NCI-H2196 treated with DMSO at 0.1 percent for 48 hours (cell line): ENCODE measurements around the gene CCNY.

ENCODE experiments used
- DNase-seq: peaks from one replicate; lab custom pipeline; 2025; ENCODE audit not compliant: unreplicated experiment; lab: John Stamatoyannopoulos, UW

Gene CCNY

DNA sequence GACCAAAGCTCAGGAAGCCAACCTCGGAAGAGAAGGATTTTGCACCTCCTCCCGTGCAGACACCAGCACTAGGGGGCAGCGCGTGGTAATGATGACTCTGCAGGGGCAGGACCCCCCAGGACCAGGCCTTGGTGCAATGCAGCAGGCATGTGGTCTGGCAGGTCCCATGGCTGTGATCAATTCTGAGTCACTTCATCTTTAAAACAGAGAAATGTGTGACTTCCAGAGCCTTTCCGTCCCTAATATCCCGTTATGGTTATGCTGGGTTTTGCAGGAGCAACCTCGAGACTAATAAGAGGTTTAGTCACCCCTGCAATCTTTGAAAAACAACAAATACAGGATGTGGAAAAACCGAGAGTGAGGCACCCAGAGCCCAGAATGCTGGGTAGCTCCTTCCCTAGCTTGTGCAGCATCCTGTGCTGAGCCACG, 238.6 kb downstream of the CCNY start:
- no peak for DNase-seq

DNA sequence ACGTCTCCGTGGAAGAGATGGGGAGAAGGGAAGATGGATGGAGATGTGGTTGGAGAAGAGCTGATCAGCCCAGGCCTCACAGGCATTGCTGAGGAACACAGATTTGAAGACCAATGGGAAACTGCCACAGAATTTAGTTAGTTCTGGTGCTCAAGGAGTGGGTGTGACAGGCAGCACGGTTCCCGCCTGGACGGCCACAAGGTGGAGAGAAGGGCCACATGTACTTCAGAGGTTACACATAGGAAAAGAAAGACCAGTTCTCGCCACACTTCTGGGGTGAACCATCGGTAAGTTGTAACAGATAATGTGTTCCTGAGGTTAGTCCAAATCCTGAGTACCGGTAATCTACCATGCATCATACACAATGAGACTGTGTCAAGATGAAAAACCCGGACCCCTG, 239.3 kb downstream of the CCNY start:
- no peak for DNase-seq

DNA sequence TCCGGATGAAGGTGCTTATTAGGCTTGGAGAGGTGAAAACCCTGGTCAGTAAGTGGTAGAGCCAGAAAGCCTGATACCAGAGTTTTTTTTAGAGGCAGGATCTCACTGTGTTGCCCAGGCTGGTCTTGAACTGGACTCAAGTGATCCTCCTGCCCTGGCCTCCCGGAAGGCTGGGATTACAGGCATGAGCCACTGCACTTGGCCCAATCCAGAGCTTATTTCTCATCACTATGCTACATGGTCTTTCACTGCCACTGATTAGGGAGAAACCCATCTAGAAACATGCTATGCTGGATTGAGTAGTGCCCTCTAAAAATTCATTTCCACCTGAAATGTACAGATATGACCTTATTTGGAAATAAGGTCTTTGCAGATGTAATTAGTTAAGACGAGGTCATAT, 240.4 kb downstream of the CCNY start:
- DNase-seq = no peak

DNA sequence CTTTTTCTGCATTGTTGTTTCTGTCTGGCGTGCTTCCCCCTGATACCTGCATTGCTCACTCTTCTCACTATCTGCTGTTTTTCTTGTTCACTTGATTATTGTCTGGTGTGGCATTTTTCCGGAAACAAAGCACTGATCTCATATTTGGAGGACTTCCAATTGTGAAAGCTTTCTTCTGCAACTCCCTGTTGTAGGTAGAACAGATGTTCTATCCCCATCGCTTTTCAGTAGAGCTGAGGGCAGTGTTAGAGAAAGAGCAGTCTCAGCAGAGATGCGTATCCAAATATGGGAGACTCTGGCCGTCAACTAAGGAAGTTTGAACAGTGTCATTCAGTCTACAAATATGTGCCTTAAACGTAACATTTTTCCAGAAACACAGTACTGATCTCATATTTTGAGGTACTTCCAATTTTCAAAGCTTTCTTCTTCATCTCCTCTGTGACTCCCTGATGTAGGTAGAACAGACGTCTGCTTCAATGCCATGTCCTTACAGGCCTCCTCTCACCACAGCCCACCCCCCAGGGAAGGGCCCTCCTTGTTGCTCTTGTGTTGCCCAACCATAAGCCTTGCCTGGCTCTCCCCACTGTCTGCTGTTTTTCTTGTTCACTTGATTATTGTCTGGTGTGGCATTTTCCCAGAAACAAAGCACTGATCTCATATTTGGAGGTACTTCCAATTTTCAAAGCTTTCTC, 241.8 kb downstream of the CCNY start:
- no peak for DNase-seq

DNA sequence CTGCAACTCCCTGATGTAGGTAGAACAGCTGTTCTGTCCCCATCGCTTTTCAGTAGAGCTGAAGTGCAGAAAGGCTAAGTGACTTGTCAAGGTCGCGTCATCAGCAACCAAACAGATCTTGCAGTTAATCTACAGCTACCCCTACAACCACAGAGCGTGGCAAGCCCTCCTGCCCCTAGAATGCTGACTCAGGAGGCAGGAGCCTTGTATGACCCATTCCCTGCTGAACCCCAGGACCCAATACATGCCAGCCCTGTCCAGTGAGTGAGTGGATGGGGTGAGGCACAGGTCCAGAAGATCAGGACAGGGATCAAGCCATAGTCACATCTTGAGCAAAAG, 242.3 kb downstream of the CCNY start:
- DNase-seq = no peak

DNA sequence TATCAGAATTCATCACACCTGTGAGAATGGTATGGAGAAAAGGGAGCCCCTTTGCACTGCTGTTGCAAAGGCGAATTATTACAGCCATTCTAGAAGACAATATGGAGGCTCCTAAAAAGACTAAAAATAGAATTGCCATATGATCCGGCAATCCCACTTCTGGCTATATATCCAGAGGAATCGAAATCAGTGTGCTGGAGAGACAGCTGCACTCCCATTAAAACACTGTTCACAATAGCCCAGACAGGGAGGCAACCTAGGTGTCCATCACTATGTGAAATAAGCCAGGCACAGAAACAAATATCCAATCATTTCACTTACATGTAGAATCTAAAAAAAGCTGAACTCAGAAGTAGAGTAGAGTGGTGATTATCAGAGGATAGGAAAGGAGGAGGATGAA, 242.8 kb downstream of the CCNY start:
- no peak for DNase-seq

DNA sequence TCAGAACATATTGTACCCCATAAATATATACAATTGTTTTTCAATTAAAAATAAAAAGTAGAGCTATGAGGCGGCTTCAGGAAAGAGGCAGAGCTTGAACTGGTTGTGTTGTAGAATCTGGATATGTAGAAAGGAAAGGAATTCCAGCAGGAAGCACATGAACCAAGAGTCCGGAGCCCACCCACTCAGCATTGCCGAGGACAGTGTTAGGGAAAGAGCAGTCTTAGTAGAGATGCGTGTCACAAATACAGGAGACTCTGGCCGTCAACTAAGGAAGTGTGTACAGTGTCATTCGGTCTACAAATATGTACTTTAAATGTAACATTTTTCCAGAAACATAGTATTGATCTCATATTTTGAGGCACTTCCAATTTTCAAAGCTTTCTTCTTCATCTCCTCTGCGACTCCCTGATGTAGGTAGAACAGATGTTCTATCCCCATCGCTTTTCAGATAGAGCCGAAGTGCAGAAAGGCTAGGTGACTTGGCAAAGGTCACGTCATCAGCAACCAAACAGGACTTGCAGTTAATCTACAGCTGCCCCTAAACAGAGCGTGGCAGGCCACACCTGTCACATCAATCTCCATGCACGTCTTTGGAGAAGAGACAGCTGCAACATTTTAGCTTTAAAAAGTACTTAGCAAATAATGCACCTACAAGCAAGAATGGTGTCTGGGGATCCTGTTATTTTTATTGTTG, 243.6 kb downstream of the CCNY start:
- no peak for DNase-seq

DNA sequence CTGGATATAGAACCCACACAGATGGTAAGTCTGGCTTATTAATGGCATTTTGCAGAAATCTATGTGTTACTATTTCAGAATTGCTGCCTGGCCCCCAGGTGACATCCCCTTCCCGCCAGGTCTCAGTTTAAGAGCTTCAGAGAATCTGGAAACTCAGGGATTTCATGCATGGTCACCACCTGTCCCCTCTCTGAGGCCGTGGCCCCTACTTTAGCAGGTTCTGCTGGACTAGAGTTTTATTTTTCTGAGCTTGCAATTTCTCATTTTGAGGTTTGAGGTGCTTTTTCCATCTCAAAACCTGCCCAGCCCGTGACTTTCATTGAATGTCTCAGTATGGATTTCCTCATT, 244.1 kb downstream of the CCNY start:
- no peak for DNase-seq

DNA sequence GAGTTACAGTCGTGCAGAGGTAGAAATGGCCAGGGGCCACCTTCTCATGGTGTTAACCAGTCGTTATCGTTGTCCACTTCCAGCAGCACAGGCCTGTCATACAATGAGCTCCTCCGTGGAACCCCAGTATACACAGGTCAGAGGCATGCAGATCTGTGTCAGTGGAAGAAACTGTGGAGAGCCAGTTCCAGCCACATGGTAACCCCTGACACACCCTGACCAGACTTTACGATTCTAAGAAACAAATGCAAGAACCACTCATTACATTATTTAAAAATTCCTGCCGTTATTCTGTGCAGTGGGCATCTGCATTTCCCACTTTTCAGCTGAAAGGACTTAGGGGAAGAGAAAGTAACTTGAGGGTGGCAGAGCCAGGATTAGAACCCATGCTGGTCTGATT, 245.3 kb downstream of the CCNY start:
- DNase-seq = no peak

DNA sequence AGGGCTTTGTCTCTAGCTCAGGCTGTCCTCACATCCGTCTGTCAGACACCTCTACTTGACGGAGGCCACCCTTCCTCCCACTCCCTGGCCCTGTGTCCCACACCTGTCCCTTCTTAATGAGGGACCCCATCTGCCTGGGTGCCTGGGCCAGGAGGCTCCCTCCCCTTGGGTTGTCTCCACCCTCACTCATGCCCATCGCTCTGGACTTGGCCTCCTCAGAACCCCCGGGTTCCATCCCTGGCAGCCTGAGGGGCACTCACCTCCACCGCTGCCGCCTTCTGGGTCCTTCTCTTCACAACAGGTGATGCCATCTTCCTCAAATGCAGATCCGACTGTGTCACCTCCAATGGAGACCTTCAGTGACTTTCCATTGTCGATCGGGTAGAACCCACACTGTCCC, 248.6 kb downstream of the CCNY start:
- no peak for DNase-seq

DNA sequence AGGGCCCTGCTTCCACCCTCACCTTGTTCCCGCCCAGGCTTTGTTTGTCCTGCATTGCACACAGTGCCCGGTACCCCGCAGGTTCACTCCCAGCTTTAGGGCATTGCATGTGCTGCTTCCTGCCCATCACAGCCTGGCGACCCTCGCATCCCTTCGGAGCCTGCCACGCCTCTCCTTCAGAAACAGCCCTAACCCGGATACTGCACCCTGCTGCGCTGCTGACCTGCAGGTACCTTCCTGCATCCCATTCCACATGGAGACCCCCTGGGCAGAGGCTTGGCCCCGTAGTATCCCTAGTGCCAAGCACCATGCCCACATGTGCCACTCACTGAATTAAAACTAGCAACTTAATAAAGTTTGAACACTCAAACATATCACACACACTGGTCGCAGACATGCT, 249.0 kb downstream of the CCNY start:
- no peak for DNase-seq

DNA sequence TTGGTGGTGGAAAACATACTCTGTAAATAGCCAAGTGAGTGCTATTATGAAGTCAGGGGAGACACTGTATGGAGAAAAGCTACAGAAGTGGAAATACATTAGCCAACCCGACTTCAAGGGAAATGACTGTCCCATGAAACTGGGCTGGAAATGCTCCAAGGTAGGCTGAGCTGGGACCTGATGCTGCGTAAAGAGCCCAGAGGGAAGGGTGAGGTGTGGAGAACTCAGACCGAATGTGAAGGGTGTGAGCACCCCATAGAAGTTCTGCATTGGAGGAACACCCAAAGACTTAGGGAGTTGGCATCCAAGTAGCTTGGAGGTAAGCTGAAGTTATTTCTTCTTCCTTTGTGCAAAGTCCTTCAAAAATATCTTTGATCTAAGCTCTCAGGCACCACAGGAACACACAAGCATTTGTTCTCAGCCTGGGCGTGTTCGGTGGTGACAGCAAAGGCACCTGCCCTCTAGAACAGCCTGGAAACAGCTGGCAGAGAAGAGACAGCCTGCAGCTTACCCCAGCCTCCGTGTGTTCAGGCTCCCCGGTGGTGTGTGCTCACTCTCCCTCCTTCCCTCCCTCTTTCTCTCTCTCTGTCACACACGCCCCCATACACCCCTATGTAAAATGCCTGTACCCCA, 249.7 kb downstream of the CCNY start:
- DNase-seq = no peak

DNA sequence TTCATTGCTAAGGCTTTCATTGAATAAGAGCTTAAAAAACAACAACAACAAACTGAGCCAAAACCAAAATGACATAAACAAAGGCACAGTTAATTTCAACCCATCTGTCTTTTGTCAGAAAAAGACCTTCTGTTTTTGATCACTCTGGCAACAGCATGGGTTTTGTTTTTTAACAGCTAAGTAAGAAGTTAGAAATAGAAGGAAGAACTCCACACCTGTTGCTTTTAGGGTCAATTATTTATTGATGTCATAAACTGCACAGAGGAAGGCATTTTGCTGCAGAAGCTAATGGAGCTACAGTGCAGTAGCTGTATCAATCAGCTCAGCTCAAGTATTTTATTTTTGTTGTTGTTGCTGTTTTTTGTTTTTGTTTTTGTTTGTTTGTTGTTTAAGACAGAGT, 252.5 kb downstream of the CCNY start:
- DNase-seq = no peak

DNA sequence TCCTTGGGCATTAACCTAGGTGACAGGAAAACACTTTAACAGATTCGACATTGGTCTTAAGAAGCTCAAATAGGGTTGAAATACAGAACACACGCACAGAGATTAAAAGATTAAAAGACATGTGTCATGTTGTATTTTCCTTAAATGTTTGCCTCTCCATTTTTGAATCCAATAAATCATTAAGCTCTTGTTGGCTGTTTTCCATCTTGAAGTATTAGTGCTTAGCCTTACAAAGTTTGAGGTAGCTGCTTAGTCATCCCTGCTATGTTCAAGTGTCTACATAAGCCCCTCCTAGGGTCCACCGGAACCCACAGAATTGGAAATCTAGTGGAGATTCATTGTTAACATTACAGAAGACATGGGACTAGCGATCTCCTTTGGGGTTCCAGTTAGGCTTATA, 256.1 kb downstream of the CCNY start:
- DNase-seq = no peak

DNA sequence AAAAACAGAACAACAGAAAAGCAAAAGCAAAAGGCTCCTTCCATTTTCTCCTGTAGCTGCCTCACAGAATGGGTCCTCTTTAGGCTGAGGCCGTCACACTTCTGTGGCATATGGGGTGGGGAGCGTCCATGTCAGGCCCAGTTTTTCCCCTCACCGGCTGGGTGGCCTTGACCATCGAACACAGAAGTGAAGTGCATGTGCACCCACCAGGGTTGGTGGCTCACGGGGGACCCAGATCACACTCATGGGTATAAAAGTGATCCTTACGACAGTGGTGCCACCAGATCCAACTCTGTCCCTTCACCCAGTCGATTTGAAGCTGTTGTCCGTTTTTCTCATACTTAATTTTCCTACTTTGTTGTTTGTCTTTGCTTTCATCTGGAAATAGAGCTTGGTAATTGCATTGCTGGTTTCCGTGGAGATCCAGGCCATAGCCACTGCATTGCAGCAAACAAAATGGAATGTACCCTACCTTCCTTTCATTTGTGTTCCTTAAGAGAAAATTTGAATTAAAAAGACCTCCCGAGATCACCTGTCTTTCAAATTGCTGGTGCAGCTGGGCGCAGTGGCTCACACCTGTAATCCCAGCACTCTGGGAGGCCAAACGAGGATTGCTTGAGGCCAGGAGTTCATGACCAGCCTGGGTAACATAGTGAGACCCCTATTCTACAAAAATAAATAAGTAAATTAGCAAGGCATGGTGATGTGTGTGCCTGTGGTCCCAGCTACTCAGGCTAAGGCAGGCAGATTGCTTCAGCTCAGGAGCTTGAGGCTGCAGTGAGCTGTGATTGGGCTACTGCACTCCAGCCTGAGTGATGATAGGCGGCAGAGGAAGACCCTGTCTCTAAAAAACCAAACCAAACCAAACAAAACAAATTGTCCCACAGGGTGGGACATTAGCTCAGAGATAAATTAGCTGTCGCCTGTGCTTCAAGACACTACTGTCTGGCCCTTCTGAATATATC, 258.1 kb downstream of the CCNY start:
- DNase-seq = no peak

DNA sequence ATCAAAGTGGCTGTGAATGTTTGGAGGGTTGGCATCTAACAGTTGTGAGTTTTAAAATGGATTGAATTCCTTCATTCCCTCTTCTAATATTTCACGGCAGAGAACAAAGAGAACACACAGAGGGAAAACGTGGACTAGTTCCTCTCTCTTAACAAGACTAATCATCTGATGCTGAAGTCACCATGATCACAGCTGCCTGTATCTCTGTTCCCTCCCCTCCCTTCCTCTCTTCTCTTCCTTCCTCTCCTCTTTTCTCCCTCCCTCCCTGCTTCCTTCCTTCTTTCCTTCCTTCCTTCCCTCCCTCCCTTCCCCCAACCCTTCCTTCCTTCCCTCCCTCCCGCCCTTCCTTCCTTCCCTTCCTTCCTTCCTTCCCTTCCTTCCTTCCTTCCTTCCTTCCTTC, 258.8 kb downstream of the CCNY start:
- no peak for DNase-seq

DNA sequence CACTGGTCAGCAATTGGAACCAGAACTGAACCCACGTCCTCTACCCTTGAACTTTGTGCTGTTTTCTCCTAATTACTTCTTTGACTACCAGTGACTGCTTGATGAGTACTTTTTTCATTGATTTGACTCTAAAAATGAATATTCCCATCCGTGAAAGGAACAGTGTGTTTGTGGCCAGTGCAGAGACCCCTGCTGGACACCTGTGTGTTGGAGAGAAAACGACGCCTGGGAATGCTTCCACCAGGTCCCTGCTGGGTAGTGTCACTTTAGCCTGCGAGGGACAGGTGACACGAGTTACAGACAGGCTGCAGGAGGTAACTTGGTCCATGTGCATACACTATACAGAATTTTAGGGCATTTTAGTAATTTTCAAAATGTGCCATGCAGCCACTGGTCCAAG, 262.1 kb downstream of the CCNY start:
- DNase-seq = no peak

DNA sequence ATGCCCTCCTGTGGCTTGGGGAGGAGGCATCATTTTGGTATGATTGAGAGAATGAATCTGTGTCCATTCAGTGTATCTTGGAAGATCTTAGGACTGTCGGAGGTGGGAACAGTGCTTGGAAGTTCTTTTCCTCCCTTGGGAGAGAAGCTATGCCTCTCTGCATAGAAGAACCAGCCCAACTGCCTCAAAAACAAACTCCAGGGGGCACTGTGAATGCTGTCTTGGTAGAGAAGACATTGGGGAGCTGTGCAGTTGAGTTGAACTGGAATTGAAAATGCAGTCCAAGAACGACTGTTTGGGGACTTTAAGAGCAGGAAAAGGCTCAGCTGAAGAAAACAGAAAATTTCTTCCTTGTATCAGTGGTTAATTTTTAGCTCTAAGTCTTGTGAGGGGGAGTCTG, 263.9 kb downstream of the CCNY start:
- DNase-seq = no peak

DNA sequence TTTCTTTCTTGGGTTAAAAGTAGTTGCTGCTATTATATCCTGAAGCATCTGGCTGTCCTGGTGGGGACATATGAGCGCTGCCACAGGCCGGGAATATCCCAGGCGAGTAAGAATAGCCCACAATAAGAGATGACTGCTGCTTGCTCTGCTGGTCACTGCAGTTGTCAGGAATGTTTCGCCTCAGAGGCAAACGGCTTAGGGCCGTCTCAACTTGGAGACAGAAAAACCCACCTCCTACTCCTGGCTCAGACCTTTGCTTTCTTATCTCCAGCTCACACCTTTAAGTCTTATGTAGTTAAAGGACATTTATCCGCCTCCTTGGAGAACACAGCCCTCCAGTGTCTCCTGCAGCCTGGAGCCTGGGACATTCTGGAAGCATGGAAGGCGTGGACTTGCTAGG, 268.9 kb downstream of the CCNY start, which contains the start of gene GJD4:
TSS of gene GJD4 (plus strand) at position 151 of the 400 bp plus-strand sequence. CDS start at position 378, 227 bp downstream.
- no peak for DNase-seq

DNA sequence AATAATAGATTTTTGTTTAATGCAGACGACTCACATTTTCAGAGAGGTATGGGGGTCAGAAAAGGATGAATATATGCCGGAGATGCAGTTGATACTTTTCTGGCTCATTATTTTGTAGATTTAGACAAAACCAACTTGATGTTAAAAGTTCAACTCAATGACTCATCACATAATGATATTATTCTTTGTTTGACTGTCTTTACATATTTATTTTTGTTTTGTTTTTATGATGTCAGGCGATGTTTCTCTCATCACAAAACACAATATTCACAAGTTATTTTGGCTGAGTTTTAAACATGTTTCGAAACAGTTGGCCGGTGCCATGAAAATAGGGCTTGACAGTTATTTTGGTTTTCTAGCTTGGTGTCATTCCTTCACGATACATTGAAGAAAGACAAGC, 270.1 kb downstream of the CCNY start:
- DNase-seq = no peak
